ENCODE measurements around the gene ARID1B.

The ARID1B gene

GRCh38 chr6:157159348-157159747, 382.2 kb downstream of the ARID1B start:
- Histone ChIP-seq H3K27me3 (replicated peaks) (no peaks in the 10 kb centered on the region), H3K4me3 (ENCODE audit: low read depth, low read length) (no peak overlapping the region), H3K36me3 (replicated peaks) (no peaks in the 10 kb centered on the region), H3K27ac (no peak overlapping the region)
- DNase-seq: no peak
- in situ Hi-C loops (cut with HindIII; ENCODE audit: low pct_ligation_motif_present, low sequenced_read_pairs): no loop called here
- no peak for TF ChIP-seq CTCF (IDR thresholded peaks at IDR 0.05; ENCODE audit: low read depth, low read length, missing control alignments)

- no peak for DNase-seq
- Histone ChIP-seq H3K36me3 (replicated peaks) (no peaks in the 10 kb centered on the region), H3K27me3 (replicated peaks) (no peaks in the 10 kb centered on the region), H3K4me3 (ENCODE audit: low read depth, low read length) (no peak overlapping the region), H3K27ac (no peak overlapping the region)
- in situ Hi-C loops (cut with HindIII; ENCODE audit: low pct_ligation_motif_present, low sequenced_read_pairs): no loop called here
- no peak for TF ChIP-seq CTCF (IDR thresholded peaks at IDR 0.05; ENCODE audit: low read depth, low read length, missing control alignments)
Observed at GRCh38 chr6:157161912-157162311, 384.7 kb downstream of the ARID1B start.

GRCh38 chr6:157162766-157163433, 385.7 kb downstream of the ARID1B start:
- Histone ChIP-seq H3K36me3 (replicated peaks) (peaks cover 4% of the 10 kb centered on the region), H3K27me3 (replicated peaks) (no peaks in the 10 kb centered on the region), H3K4me3 (ENCODE audit: low read depth, low read length) (no peak overlapping the region), H3K27ac (no peak overlapping the region)
- DNase-seq: no peak
- no peak for TF ChIP-seq CTCF (IDR thresholded peaks at IDR 0.05; ENCODE audit: low read depth, low read length, missing control alignments)
- in situ Hi-C loops (cut with HindIII; ENCODE audit: low pct_ligation_motif_present, low sequenced_read_pairs): no loop called here

- Histone ChIP-seq H3K27me3 (replicated peaks) (no peaks in the 10 kb centered on the region), H3K36me3 (replicated peaks) (peaks cover 4% of the 10 kb centered on the region), H3K4me3 (ENCODE audit: low read depth, low read length) (no peak overlapping the region), H3K27ac (no peak overlapping the region)
- in situ Hi-C loops (cut with HindIII; ENCODE audit: low pct_ligation_motif_present, low sequenced_read_pairs): no loop called here
- TF ChIP-seq CTCF (IDR thresholded peaks at IDR 0.05; ENCODE audit: low read depth, low read length, missing control alignments): no peak
- DNase-seq: no peak
Observed at GRCh38 chr6:157163434-157164159, 386.4 kb downstream of the ARID1B start.

GRCh38 chr6:157164972-157165371, 387.8 kb downstream of the ARID1B start:
- H3K36me3 ChIP-seq (replicated peaks): peaks cover 4% of the 10 kb centered on the region
- no peak for TF ChIP-seq CTCF (IDR thresholded peaks at IDR 0.05; ENCODE audit: low read depth, low read length, missing control alignments)
- no peak overlapping the region for H3K27ac ChIP-seq

More at GRCh38 chr6:157164972-157165371, 387.8 kb downstream of the ARID1B start:
- in situ Hi-C loops (cut with HindIII; ENCODE audit: low pct_ligation_motif_present, low sequenced_read_pairs): no loop called here
- no peaks in the 10 kb centered on the region for H3K27me3 ChIP-seq (replicated peaks)
- DNase-seq: no peak
- H3K4me3 ChIP-seq (ENCODE audit: low read depth, low read length): no peak overlapping the region
